GM23248 (cell line): ENCODE data around the gene ING5. TPM values are rescaled to one million over a fixed set of nuclear protein-coding genes. Genes with fewer than 3 reads are reported as not detected.
"Not testable (repeated sequence)": the region's sequence is repeated elsewhere in the genome, so short reads cannot be mapped to it uniquely, and the experiment has no call there.

Experiments
- DNase-seq: peaks from one replicate; pipeline ENCODE4 v3.0.0-alpha.2; 2015
- H2AFZ ChIP-seq: fragments of 200-600 bp; sonication (generic); 2 replicates; pipeline ENCODE4 v1.6.1; 2016; ENCODE audit warnings: antibody characterized with exemption
- H3F3A ChIP-seq: fragments of 200-600 bp; sonication (generic); 2 replicates; pipeline ENCODE4 v1.6.1; 2016; ENCODE audit warnings: mild to moderate bottlenecking, antibody characterized with exemption, mixed run types; ENCODE audit not compliant: insufficient read depth
- H3K27ac ChIP-seq: fragments of 200-600 bp; sonication (generic); 2 replicates; pipeline ENCODE4 v1.5.1; 2016; ENCODE audit warnings: mild to moderate bottlenecking
- H3K27me3 ChIP-seq: fragments of 200-600 bp; sonication (generic); replicated peaks from 2 replicates; pipeline ENCODE4 v1.6.1; 2016; ENCODE audit warnings: mild to moderate bottlenecking; ENCODE audit not compliant: insufficient read depth
- H3K36me3 ChIP-seq: fragments of 200-600 bp; sonication (generic); 2 replicates; pipeline ENCODE4 v1.6.1; 2016; ENCODE audit warnings: low read depth, mild to moderate bottlenecking
- H3K4me1 ChIP-seq: fragments of 200-600 bp; sonication (generic); 2 replicates; pipeline ENCODE4 v1.6.1; 2016; ENCODE audit warnings: mild to moderate bottlenecking; ENCODE audit not compliant: insufficient read depth
- H3K4me2 ChIP-seq: fragments of 200-600 bp; sonication (generic); one replicate; pipeline ENCODE4 v1.6.1; 2016; ENCODE audit warnings: mild to moderate bottlenecking; ENCODE audit not compliant: unreplicated experiment
- H3K4me3 ChIP-seq: fragments of 200-600 bp; sonication (generic); 2 replicates; pipeline ENCODE4 v1.5.1; 2016; ENCODE audit warnings: mild to moderate bottlenecking
- H3K79me2 ChIP-seq: fragments of 200-600 bp; sonication (generic); 2 replicates; pipeline ENCODE4 v1.6.1; 2016; ENCODE audit warnings: mild to moderate bottlenecking; ENCODE audit not compliant: insufficient read depth
- H3K9ac ChIP-seq: fragments of 200-600 bp; sonication (generic); 2 replicates; pipeline ENCODE4 v1.6.1; 2016; ENCODE audit warnings: mild to moderate bottlenecking
- H3K9me2 ChIP-seq: fragments of 200-600 bp; sonication (generic); 2 replicates; pipeline ENCODE4 v1.6.1; 2016; ENCODE audit warnings: mixed run types, mild to moderate bottlenecking, moderate library complexity; ENCODE audit not compliant: insufficient read depth
- H3K9me3 ChIP-seq: fragments of 200-600 bp; sonication (generic); one replicate; pipeline ENCODE4 v1.6.1; 2017; ENCODE audit warnings: low read depth
- H4K20me1 ChIP-seq: fragments of 200-600 bp; sonication (generic); 2 replicates; pipeline ENCODE4 v1.6.0; 2016; ENCODE audit not compliant: insufficient read depth
- EZH2 ChIP-seq: fragments of 200-600 bp; sonication (generic); IDR thresholded peaks from 2 replicates; pipeline ENCODE4 v1.6.1; 2018; ENCODE audit warnings: antibody characterized with exemption, mild to moderate bottlenecking; ENCODE audit not compliant: insufficient read depth, poor library complexity, severe bottlenecking
- EZH2phosphoT487 ChIP-seq: fragments of 200-600 bp; sonication (generic); IDR thresholded peaks from 2 replicates; pipeline ENCODE4 v1.6.1; 2018; ENCODE audit warnings: antibody characterized with exemption, moderate library complexity, mild to moderate bottlenecking, low read depth; ENCODE audit not compliant: insufficient read depth
- WGBS, 2 experiments: methylation state at CpG; one replicate each; pipeline ENCODE4 v1.1.6; 2015 to 2017; ENCODE audit warnings: low lambda C conversion rate in 2 of 2, low coverage in 1 of 2; ENCODE audit errors: missing lambda C conversion rate in 2 of 2; 5-methylcytosine and 5-hydroxymethylcytosine counted together
- in situ Hi-C: fragments of 300-500 bp; cut with MboI; formaldehyde crosslinking; loops from 2 replicates; pipeline ENCODE4 v1.15.0; 2020
- polyA plus RNA-seq: library from polyadenylated mRNA; unstranded; fragments of >200 nt; fragmentation: Nextera tagmentation; extraction: Ambion mirVana; gene quantifications from 2 replicates; pipeline ENCODE4 v1.2.1, GENCODE V29; 2016
- total RNA-seq: library from RNA; depleted of rRNA; stranded (reverse); fragments of >200 nt; shearing (Covaris generic); gene quantifications from 2 replicates; pipeline ENCODE4 v1.2.3, GENCODE V29; 2014

ING5 gene
- total and polyA plus RNA-seq, 2 experiments from 2014 or later: 9.8 to 20.3 TPM

DNA sequence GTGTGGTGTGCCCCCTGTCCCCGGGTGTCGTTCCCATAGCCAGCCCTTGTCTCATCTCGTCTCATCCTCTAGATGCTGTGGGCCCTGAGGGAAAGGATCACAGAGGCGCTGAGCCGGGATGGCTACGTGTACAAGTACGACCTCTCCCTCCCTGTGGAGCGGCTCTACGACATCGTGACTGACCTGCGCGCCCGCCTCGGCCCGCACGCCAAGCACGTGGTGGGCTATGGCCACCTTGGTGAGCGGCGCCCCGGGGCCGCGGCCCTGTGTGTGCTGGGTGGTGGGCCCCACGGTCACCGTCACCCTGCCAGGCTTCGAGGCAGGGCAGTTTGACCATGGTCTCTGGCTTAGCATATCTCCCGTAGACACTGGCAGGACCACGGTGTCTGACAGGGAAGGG lies 53.9 kb downstream of the ING5 start:
- H3K9ac ChIP-seq: no peak overlapping the region
- TF ChIP-seq EZH2: no peak
- TF ChIP-seq EZH2phosphoT487: no peak
- H3K27ac ChIP-seq: no peak overlapping the region
- in situ Hi-C loops: no loop called here
- no peak for DNase-seq
- no peaks in the 10 kb centered on the region for H3K4me1 ChIP-seq
- H3K27me3 ChIP-seq: no peaks in the 10 kb centered on the region
- H4K20me1 ChIP-seq: no peaks in the 10 kb centered on the region
- H3K9me2 ChIP-seq: no peaks in the 10 kb centered on the region
- H3K9me3 ChIP-seq: no peaks in the 10 kb centered on the region
- H2AFZ ChIP-seq: no peak overlapping the region
- H3K4me2 ChIP-seq: no peak overlapping the region
- peaks cover 10% of the 10 kb centered on the region; the same call in 1 of the 2 replicates for H3K36me3 ChIP-seq
- no peaks in the 10 kb centered on the region for H3F3A ChIP-seq
- no peaks in the 10 kb centered on the region for H3K79me2 ChIP-seq
- WGBS, 2 experiments: 96 to 100% methylated on average over 19 to 27 of the region's 27 CpGs
- no peak overlapping the region for H3K4me3 ChIP-seq

- in situ Hi-C loops: no loop called here
- Histone ChIP-seq H3K4me1 (no peaks in the 10 kb centered on the region), H3K9ac (no peak overlapping the region), H4K20me1 (no peaks in the 10 kb centered on the region), H3K9me3 (no peaks in the 10 kb centered on the region), H2AFZ (no peak overlapping the region), H3K36me3 (peaks cover 10% of the 10 kb centered on the region; the same call in 1 of the 2 replicates), H3K9me2 (no peaks in the 10 kb centered on the region), H3K27ac (no peak overlapping the region), H3K4me2 (no peak overlapping the region), H3K79me2 (no peaks in the 10 kb centered on the region), H3K27me3 (no peaks in the 10 kb centered on the region), H3K4me3 (no peak overlapping the region), H3F3A (no peaks in the 10 kb centered on the region)
- DNase-seq: no peak
- no peak for TF ChIP-seq EZH2
- TF ChIP-seq EZH2phosphoT487: no peak
- whole genome bisulfite sequencing, 2 experiments: 84 to 86% methylated on average over 20 of the region's 20 CpGs
Observed at GRCh38 chr2:241759067-241759807, 57.4 kb downstream of the ING5 start.

DNA sequence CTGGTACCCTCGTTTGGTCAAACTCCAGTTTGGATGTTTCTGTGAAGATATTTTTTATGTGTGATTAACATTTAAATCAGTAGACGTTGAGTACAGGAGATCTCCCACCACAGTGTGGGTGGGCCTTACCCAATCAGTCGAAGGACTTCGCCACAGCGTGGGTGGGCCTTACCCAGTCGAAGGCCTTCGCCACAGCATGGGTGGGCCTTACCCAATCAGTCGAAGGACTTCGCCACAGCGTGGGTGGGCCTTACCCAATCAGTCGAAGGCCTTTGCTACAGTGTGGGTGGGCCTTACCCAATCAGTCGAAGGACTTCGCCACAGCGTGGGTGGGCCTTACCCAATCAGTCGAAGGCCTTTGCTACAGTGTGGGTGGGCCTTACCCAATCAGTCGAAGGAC lies 58.1 kb downstream of the ING5 start:
- H3K9me3 ChIP-seq, H2AFZ ChIP-seq, H3K79me2 ChIP-seq, H3K27me3 ChIP-seq, H3K4me1 ChIP-seq, H3K4me3 ChIP-seq, in situ Hi-C loops, H4K20me1 ChIP-seq, H3K4me2 ChIP-seq, H3F3A ChIP-seq, H3K9me2 ChIP-seq, H3K27ac ChIP-seq, DNase-seq, H3K9ac ChIP-seq: not testable (repeated sequence)
- peaks cover 10% of the 10 kb centered on the region; the same call in 1 of the 2 replicates for H3K36me3 ChIP-seq
- WGBS, 2 experiments: 97 to 98% methylated on average over 5 to 13 of the region's 16 CpGs

- H2AFZ ChIP-seq: no peak overlapping the region
Observed at GRCh38 chr2:241760301-241760771, 58.5 kb downstream of the ING5 start.

More at GRCh38 chr2:241760301-241760771, 58.5 kb downstream of the ING5 start:
- DNase-seq: no peak
- peaks cover 10% of the 10 kb centered on the region; the same call in 1 of the 2 replicates for H3K36me3 ChIP-seq
- H3K27me3 ChIP-seq: no peaks in the 10 kb centered on the region
- H3K27ac ChIP-seq: no peak overlapping the region
- no peaks in the 10 kb centered on the region for H3K9me3 ChIP-seq
- no peaks in the 10 kb centered on the region for H3K79me2 ChIP-seq
- no peaks in the 10 kb centered on the region for H3F3A ChIP-seq
- H3K9me2 ChIP-seq: no peaks in the 10 kb centered on the region
- WGBS, 2 experiments: 96 to 97% methylated on average over 15 to 17 of the region's 17 CpGs
- TF ChIP-seq EZH2: no peak
- no peak for TF ChIP-seq EZH2phosphoT487
- H3K4me1 ChIP-seq: no peaks in the 10 kb centered on the region
- no peak overlapping the region for H3K9ac ChIP-seq
- H4K20me1 ChIP-seq: no peaks in the 10 kb centered on the region
- H3K4me3 ChIP-seq: no peak overlapping the region
- no peak overlapping the region for H3K4me2 ChIP-seq
- in situ Hi-C loops: no loop called here
